ENCODE results near the gene PRKRA.

GRCh38 chr2:178428396-178428806, 22.6 kb downstream of the PRKRA start:
- TF ChIP-seq POLR2A (IDR thresholded peaks at IDR 0.05) (no peak), CTCF (IDR thresholded peaks at IDR 0.05 in 8 of 11, conservative IDR thresholded peaks at IDR 0.05 in 3 of 11) (no peak)

All from spleen (tissue), 7 donors.